Spleen (tissue), 11 donors: Measurements from ENCODE around the gene UROC1. TPM values are rescaled to one million over a fixed set of nuclear protein-coding genes. Genes with fewer than 3 reads are reported as not detected.
A peak's percentile ranks its signal among the peaks of the same experiment; 100 is the strongest.

Source experiments
- DNase-seq: peaks from one replicate; pipeline ENCODE4 v3.0.0-alpha.2; 2020
- H3K27ac ChIP-seq, 8 donors: fragments of 200-600 bp; sonication (generic) in 7 of 8; 1 replicate in 4 of 8; 2 replicates in 4 of 8; pipeline versions ENCODE4 v1.5.0 to v1.8.0; 2016 to 2021; ENCODE audit warnings: inconsistent platforms in 4 of 8, mild to moderate bottlenecking in 4 of 8, moderate library complexity in 1 of 8
- H3K27me3 ChIP-seq, 7 donors: fragments of 200-600 bp; sonication (generic) in 6 of 7; replicated peaks in 1 of 7; 1 replicate in 4 of 7; 2 replicates in 3 of 7; pipeline versions ENCODE4 v1.5.0 to v1.8.0; 2016 to 2021; ENCODE audit warnings: inconsistent platforms in 3 of 7, mild to moderate bottlenecking in 1 of 7
- H3K36me3 ChIP-seq, 6 donors: fragments of 200-600 bp; sonication (generic) in 5 of 6; 1 replicate in 4 of 6; 2 replicates in 2 of 6; pipeline versions ENCODE4 v1.5.0 to v1.8.0; 2016 to 2021; ENCODE audit warnings: inconsistent platforms in 2 of 6
- H3K4me1 ChIP-seq, 6 donors: fragments of 200-600 bp; sonication (generic) in 5 of 6; 1 replicate in 3 of 6; 2 replicates in 3 of 6; pipeline versions ENCODE4 v1.5.0 to v1.8.0; 2016 to 2021; ENCODE audit warnings: inconsistent platforms in 3 of 6
- H3K4me3 ChIP-seq, 8 donors: fragments of 200-600 bp; sonication (generic) in 7 of 8; 1 replicate in 4 of 8; 2 replicates in 4 of 8; pipeline versions ENCODE4 v1.5.0 to v1.8.0; 2016 to 2021; ENCODE audit warnings: inconsistent platforms in 4 of 8, mild to moderate bottlenecking in 4 of 8, moderate library complexity in 2 of 8
- H3K9me3 ChIP-seq, 8 donors: fragments of 200-600 bp; sonication (generic) in 7 of 8; 1 replicate in 4 of 8; 2 replicates in 4 of 8; pipeline versions ENCODE4 v1.5.0 to v1.8.0; 2016 to 2021; ENCODE audit warnings: inconsistent platforms in 4 of 8
- CTCF ChIP-seq, 11 experiments: fragments of 200-600 bp in 7 of 11; fragments of 450-650 bp in 4 of 11; sonication (generic) in 4 of 11; IDR thresholded peaks in 8 of 11; conservative IDR thresholded peaks in 3 of 11; 1 replicate in 7 of 11; 2 replicates in 4 of 11; pipeline versions ENCODE4 v1.4.0 to v1.8.0; 2016 to 2021; ENCODE audit warnings: antibody characterized with exemption in 11 of 11, inconsistent platforms in 4 of 11, mild to moderate bottlenecking in 1 of 11
- POLR2A ChIP-seq, 3 donors: fragments of 450-650 bp; IDR thresholded peaks; one replicate each; pipeline ENCODE4 v1.5.1; 2017; ENCODE audit warnings: antibody characterized with exemption in 3 of 3, mild to moderate bottlenecking in 1 of 3
- POLR2AphosphoS5 ChIP-seq, 3 donors: sonication (generic); formaldehyde crosslinking; IDR thresholded peaks; one replicate each; pipeline ENCODE4 v1.5.1; 2017; ENCODE audit warnings: antibody characterized with exemption in 3 of 3
- WGBS, 5 donors: extraction: QIAGEN DNeasy Blood & Tissue Kit in 3 of 5; methylation state at CpG; one replicate each; pipeline versions ENCODE4 v1.1.5 to v1.1.7; 2013 to 2018; 5-methylcytosine and 5-hydroxymethylcytosine counted together
- intact Hi-C: fragments of 100-400 bp; cut with DNase I; formaldehyde crosslinking; loops from one replicate; pipeline ENCODE4 v1.15.0; 2023; ENCODE audit warnings: low total_unique reads
- polyA plus RNA-seq, 3 donors: library from polyadenylated mRNA; stranded (reverse); fragments of 200-250 nt; gene quantifications; one replicate each; pipeline ENCODE4 v1.2.1, GENCODE V29; 2013
- total RNA-seq, 7 donors: library from RNA; depleted of rRNA in 3 of 7; stranded (reverse); fragments of >200 nt in 3 of 7; fragmentation: NEBNext Ultra II Directional in 4 of 7; extraction: Animal tissue kit (Norgen Biotek cat#: 25700) in 4 of 7; gene quantifications; one replicate each; pipeline versions ENCODE4 v1.1.0 to v1.2.1, GENCODE V29; 2016 to 2021
- donor health status: healthy with polysubstance abuse.
- donor health status: DM: no; HTN: no; CAD: no; lungs with moderate emphysema.
- donor health status: DM: no; HTN: no; CAD: no.
- donor health status: Bipolar disorder and iron deficiency.
- donor health status: healthy.
- donor health status: DM: no; HTN: no; CAD: no.
- donor health status: DM: yes; HTN: yes; CAD: no.

Gene UROC1
- total and polyA plus RNA-seq, 10 donors = 0.02 to 0.16 (median 0.03) TPM; not detected in 6

- Histone ChIP-seq H3K9me3 (no peaks in the 10 kb centered on the region), H3K27me3 (no peaks in the 10 kb centered on the region), H3K27ac (no peak overlapping the region), H3K4me1 (peaks cover 0 to 5% (median 0%) of the 10 kb centered on the region in 6 donors), H3K36me3 (peaks cover 0 to 93% (median 46%) of the 10 kb centered on the region in 6 donors), H3K4me3 (no peak overlapping the region)
- intact Hi-C loops = no loop called here
- WGBS, 5 donors = 89 to 97% (median 94%) methylated on average over 12 to 17 of the region's 17 CpGs
- peak; percentile 69 for DNase-seq
- no peak for TF ChIP-seq CTCF (IDR thresholded peaks at IDR 0.05 in 8 of 11, conservative IDR thresholded peaks at IDR 0.05 in 3 of 11)
- TF ChIP-seq POLR2AphosphoS5 (IDR thresholded peaks at IDR 0.05) = peak in 1 of 3 donors; percentile 44
- no peak for TF ChIP-seq POLR2A (IDR thresholded peaks at IDR 0.05)
Observed at GRCh38 chr3:126448136-126448892, 69.3 kb downstream of the UROC1 start.

- TF ChIP-seq POLR2A (IDR thresholded peaks at IDR 0.05) (no peak), POLR2AphosphoS5 (IDR thresholded peaks at IDR 0.05) (peak; percentile 6 to 44 (median 13)), CTCF (IDR thresholded peaks at IDR 0.05 in 8 of 11, conservative IDR thresholded peaks at IDR 0.05 in 3 of 11) (no peak)
- peaks cover 0 to 93% (median 43%) of the 10 kb centered on the region in 6 donors for H3K36me3 ChIP-seq
- no peak overlapping the region for H3K4me3 ChIP-seq
- no peaks in the 10 kb centered on the region for H3K9me3 ChIP-seq
- no peak overlapping the region for H3K27ac ChIP-seq
- intact Hi-C loops = no loop called here
- 81 to 94% (median 89%) methylated on average over 12 of the region's 12 CpGs for WGBS, 5 donors
- H3K4me1 ChIP-seq = peaks cover 0 to 12% (median 1%) of the 10 kb centered on the region in 6 donors
- H3K27me3 ChIP-seq = no peaks in the 10 kb centered on the region
- peak; percentile 47 for DNase-seq
Observed at GRCh38 chr3:126447456-126448106, 70.0 kb downstream of the UROC1 start.

- TF ChIP-seq POLR2AphosphoS5 (IDR thresholded peaks at IDR 0.05) = no peak
- no peak for TF ChIP-seq POLR2A (IDR thresholded peaks at IDR 0.05)
- TF ChIP-seq CTCF (IDR thresholded peaks at IDR 0.05 in 8 of 11, conservative IDR thresholded peaks at IDR 0.05 in 3 of 11) = no peak
- no peaks in the 10 kb centered on the region for H3K27me3 ChIP-seq
- H3K4me1 ChIP-seq = peaks cover 0 to 18% (median 1%) of the 10 kb centered on the region in 6 donors
- no peaks in the 10 kb centered on the region for H3K9me3 ChIP-seq
- peaks cover 0 to 93% (median 36%) of the 10 kb centered on the region in 6 donors for H3K36me3 ChIP-seq
- no peak overlapping the region for H3K27ac ChIP-seq
- no peak overlapping the region for H3K4me3 ChIP-seq
- intact Hi-C loops = no loop called here
- DNase-seq = peak; percentile 42
- WGBS, 5 donors = 84 to 98% (median 90%) methylated on average over 2 of the region's 2 CpGs
Observed at GRCh38 chr3:126446791-126447190, 70.8 kb downstream of the UROC1 start.

GRCh38 chr3:126446301-126446700, 71.3 kb downstream of the UROC1 start:
- WGBS, 5 donors = 92 to 94% (median 93%) methylated on average over 8 of the region's 8 CpGs
- no peaks in the 10 kb centered on the region for H3K9me3 ChIP-seq
- H3K4me1 ChIP-seq = peaks cover 0 to 18% (median 1%) of the 10 kb centered on the region in 6 donors
- TF ChIP-seq CTCF (IDR thresholded peaks at IDR 0.05 in 8 of 11, conservative IDR thresholded peaks at IDR 0.05 in 3 of 11) (no peak), POLR2AphosphoS5 (IDR thresholded peaks at IDR 0.05) (peak in 1 of 3 donors; percentile 18), POLR2A (IDR thresholded peaks at IDR 0.05) (no peak)
- intact Hi-C loops = no loop called here
- no peaks in the 10 kb centered on the region for H3K27me3 ChIP-seq
- peak; percentile 36 for DNase-seq
- peaks cover 0 to 93% (median 36%) of the 10 kb centered on the region in 6 donors for H3K36me3 ChIP-seq
- no peak overlapping the region for H3K4me3 ChIP-seq
- no peak overlapping the region for H3K27ac ChIP-seq
